Prostate gland (tissue), 2 donors: Measurements from ENCODE around the gene STEAP3.

Source experiments
- CTCF ChIP-seq, 4 experiments: fragments of 200-600 bp in 2 of 4; fragments of 450-650 bp in 2 of 4; sonication (generic) in 2 of 4; IDR thresholded peaks; 1 replicate in 3 of 4; 2 replicates in 1 of 4; pipeline ENCODE4 v1.5.1; 2016 to 2019; ENCODE audit warnings: antibody characterized with exemption in 4 of 4, mild to moderate bottlenecking in 2 of 4, moderate library complexity in 2 of 4
- POLR2A ChIP-seq: fragments of 450-650 bp; IDR thresholded peaks from one replicate; pipeline ENCODE4 v1.6.1; 2016; ENCODE audit warnings: antibody characterized with exemption, mild to moderate bottlenecking
- POLR2AphosphoS5 ChIP-seq: sonication (generic); formaldehyde crosslinking; IDR thresholded peaks from one replicate; pipeline ENCODE4 v1.6.1; 2017; ENCODE audit warnings: antibody characterized with exemption

GRCh38 chr2:119219873-119220272 lies 3.8 kb upstream of the STEAP3 start:
- TF ChIP-seq CTCF (IDR thresholded peaks at IDR 0.05) (no peak), POLR2A (no peak), POLR2AphosphoS5 (no peak)
